Nephron (organoid): ENCODE results near the gene ZNF418.
A peak's percentile ranks its signal among the peaks of the same experiment; 100 is the strongest.

Experiments
- H3K27ac Mint-ChIP-seq, 3 experiments: 2 replicates each; pipeline ENCODE4 v1.8.0; 2020; ENCODE audit warnings: mixed read lengths in 3 of 3, mild to moderate bottlenecking in 2 of 3, moderate library complexity in 1 of 3
- H3K27me3 Mint-ChIP-seq: 2 replicates; pipeline ENCODE4 v1.8.0; 2021; ENCODE audit warnings: low read depth, mild to moderate bottlenecking, moderate library complexity, mixed read lengths
- H3K36me3 Mint-ChIP-seq: 2 replicates; pipeline ENCODE4 v1.8.0; 2020; ENCODE audit warnings: low read depth, mixed read lengths
- H3K4me1 Mint-ChIP-seq: 2 replicates; pipeline ENCODE4 v1.8.0; 2020; ENCODE audit warnings: mixed read lengths
- H3K4me3 Mint-ChIP-seq, 3 experiments: 2 replicates each; pipeline ENCODE4 v1.8.0; 2020; ENCODE audit warnings: mild to moderate bottlenecking in 3 of 3, mixed read lengths in 3 of 3, moderate library complexity in 2 of 3
- H3K9me3 Mint-ChIP-seq: 2 replicates; pipeline ENCODE4 v1.8.0; 2020; ENCODE audit warnings: mixed read lengths
- CTCF ChIP-seq, 3 experiments: fragments of 200-600 bp; sonication (generic); IDR thresholded peaks; one replicate each; pipeline ENCODE4 v1.5.0; 2021; ENCODE audit warnings: antibody characterized with exemption in 3 of 3; ENCODE audit not compliant: unreplicated experiment in 3 of 3

Gene ZNF418

GRCh38 chr19:57954996-57955395 is 19.8 kb upstream of the ZNF418 start:
- Mint-ChIP-seq H3K36me3 (peaks cover 27% of the 10 kb centered on the region), H3K27me3 (no peaks in the 10 kb centered on the region), H3K27ac (no peak overlapping the region), H3K4me3 (no peak overlapping the region), H3K4me1 (no peaks in the 10 kb centered on the region), H3K9me3 (peaks cover 50% of the 10 kb centered on the region)
- no peak for TF ChIP-seq CTCF (IDR thresholded peaks at IDR 0.05; ENCODE audit: unreplicated experiment in 3 of 3)

- H3K4me1 Mint-ChIP-seq = peaks cover 13% of the 10 kb centered on the region
- peaks cover 38% of the 10 kb centered on the region for H3K36me3 Mint-ChIP-seq
- TF ChIP-seq CTCF (IDR thresholded peaks at IDR 0.05; ENCODE audit: unreplicated experiment in 3 of 3) = no peak
- no peak overlapping the region for H3K27ac Mint-ChIP-seq
- H3K4me3 Mint-ChIP-seq = no peak overlapping the region
- no peaks in the 10 kb centered on the region for H3K27me3 Mint-ChIP-seq
- peaks cover 54% of the 10 kb centered on the region for H3K9me3 Mint-ChIP-seq
Observed at GRCh38 chr19:57949702-57950101, 14.5 kb upstream of the ZNF418 start.

DNA sequence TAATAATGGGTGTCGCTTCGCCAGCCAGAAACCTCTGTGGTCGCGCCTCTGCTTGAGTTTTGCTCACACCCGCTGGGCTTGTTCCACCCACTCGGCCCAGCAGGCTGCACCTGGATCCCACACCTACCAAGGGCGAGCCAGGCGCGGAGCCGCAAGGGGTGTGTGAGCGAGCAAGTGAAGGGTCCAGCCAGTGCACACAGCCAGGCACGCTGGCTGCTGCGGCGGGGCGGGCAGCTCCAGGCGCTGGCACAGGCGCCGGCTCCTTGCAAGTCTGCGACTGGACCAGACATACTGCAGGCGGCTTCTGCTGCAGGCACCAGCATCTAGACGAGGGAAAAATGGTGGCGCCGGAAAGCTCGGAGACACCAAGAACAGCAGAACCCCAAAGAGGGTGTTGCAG is 14.1 kb upstream of the ZNF418 start:
- Mint-ChIP-seq H3K9me3 (peaks cover 53% of the 10 kb centered on the region), H3K4me1 (peaks cover 13% of the 10 kb centered on the region), H3K36me3 (peaks cover 39% of the 10 kb centered on the region), H3K27me3 (no peaks in the 10 kb centered on the region), H3K27ac (no peak overlapping the region), H3K4me3 (no peak overlapping the region)
- TF ChIP-seq CTCF (IDR thresholded peaks at IDR 0.05; ENCODE audit: unreplicated experiment in 3 of 3) = no peak

- peak within 1 kb of the TSS; percentile 98 to 100 (median 99) for H3K4me3 Mint-ChIP-seq
- peak; percentile 58 to 80 (median 61) for TF ChIP-seq CTCF (IDR thresholded peaks at IDR 0.05; ENCODE audit: unreplicated experiment in 3 of 3)
- peaks cover 13% of the 10 kb centered on the region for H3K4me1 Mint-ChIP-seq
- peaks cover 59% of the 10 kb centered on the region for H3K9me3 Mint-ChIP-seq
- H3K27me3 Mint-ChIP-seq = no peaks in the 10 kb centered on the region
- peak within 1 kb of the TSS; percentile 80 to 96 (median 95) for H3K27ac Mint-ChIP-seq
- H3K36me3 Mint-ChIP-seq = peaks cover 57% of the 10 kb centered on the region
Observed at GRCh38 chr19:57947419-57948134, 12.4 kb upstream of the ZNF418 start, which contains the start of gene ZNF256. Gene ZNF256 (minus strand): TSS chr19:57947706. CDS start chr19:57947474, 232 bp downstream.

DNA sequence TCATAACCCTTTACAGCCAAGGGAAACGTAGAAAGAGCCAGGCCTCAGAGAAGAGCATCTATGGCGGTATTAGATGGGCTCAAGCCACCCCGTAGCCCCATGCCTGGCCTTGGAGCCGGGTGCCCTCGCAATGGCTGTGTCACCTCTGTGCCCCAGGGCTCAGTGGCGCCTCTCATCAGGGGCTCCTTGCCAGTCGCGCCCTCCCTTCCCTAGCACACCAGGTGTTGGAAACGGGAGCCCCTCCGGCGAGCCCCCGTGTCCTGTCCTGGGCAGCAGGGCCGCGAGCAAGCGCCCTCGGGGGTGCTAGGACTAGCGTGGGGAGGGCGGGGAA is 11.9 kb upstream of the ZNF418 start:
- Mint-ChIP-seq H3K9me3 (peaks cover 63% of the 10 kb centered on the region), H3K4me1 (peaks cover 13% of the 10 kb centered on the region), H3K4me3 (peak overlapping the region; percentile 98 to 100 (median 99)), H3K27ac (peak overlapping the region in 1 of 3 experiments; percentile 80), H3K36me3 (peaks cover 62% of the 10 kb centered on the region), H3K27me3 (no peaks in the 10 kb centered on the region)
- TF ChIP-seq CTCF (IDR thresholded peaks at IDR 0.05; ENCODE audit: unreplicated experiment in 3 of 3) = no peak

GRCh38 chr19:57946316-57946715 is 11.1 kb upstream of the ZNF418 start:
- peaks cover 64% of the 10 kb centered on the region for H3K9me3 Mint-ChIP-seq
- H3K27ac Mint-ChIP-seq = no peak overlapping the region

More at GRCh38 chr19:57946316-57946715, 11.1 kb upstream of the ZNF418 start:
- no peak for TF ChIP-seq CTCF (IDR thresholded peaks at IDR 0.05; ENCODE audit: unreplicated experiment in 3 of 3)
- Mint-ChIP-seq H3K27me3 (no peaks in the 10 kb centered on the region), H3K4me3 (peak overlapping the region; percentile 98 to 100 (median 99)), H3K4me1 (peaks cover 13% of the 10 kb centered on the region), H3K36me3 (peaks cover 68% of the 10 kb centered on the region)
